ENCODE results near the gene CPNE8. TPM values are rescaled to one million over a fixed set of nuclear protein-coding genes. Genes with fewer than 3 reads are reported as not detected.

CPNE8 gene
- total and polyA plus RNA-seq, 10 of the 15 experiments (the other 5 are each of a cell fraction or from before 2014, with no cell fraction given): 11.3 to 38.4 (median 18.9) TPM

GRCh38 chr12:38895446-38895845 is 9.9 kb downstream of the CPNE8 start (continued):
- TF ChIP-seq CHD2 (IDR thresholded peaks at IDR 0.05; ENCODE audit: borderline replicate concordance, low read depth, low read length) (no peak), SKIL (IDR thresholded peaks at IDR 0.05; ENCODE audit: low read depth, poor library complexity, severe bottlenecking) (no peak)

- peaks cover 49% of the 10 kb centered on the region for H3K79me2 ChIP-seq (ENCODE audit: control insufficient read depth, insufficient read depth, low read length)
- no peak for DNase-seq (ENCODE audit: low read depth, low spot score)
- H3K4me2 ChIP-seq (ENCODE audit: control insufficient read depth, insufficient read depth): peak overlapping the region; percentile 40; the same call in 1 of the 2 replicates
- H3K27ac ChIP-seq (ENCODE audit: control insufficient read depth, insufficient read depth): peak overlapping the region; percentile 9; the same call in 1 of the 2 replicates
- CTCF ChIA-PET: interaction anchor here (1.0 to 5.7 kb wide), 3 partner anchors 10 to 13 kb away, joined by 3 to 32 read pairs (median 7); partner anchors contain the start of gene CPNE8
- no peak overlapping the region for H3K4me3 ChIP-seq
- H3K9me3 ChIP-seq (replicated peaks; ENCODE audit: control insufficient read depth, insufficient read depth, low read length): no peaks in the 10 kb centered on the region
- no peak overlapping the region for H2AFZ ChIP-seq (ENCODE audit: control insufficient read depth, low read depth, low read length)
- in situ Hi-C loops (cut with MboI): loop anchor here (25.0 kb wide), 3 partner anchors 106 to 719 kb away; partner anchors contain the start of genes ABCD2 and KIF21A
- BruUV-seq (replicated peaks): no TSS peak
- intact Hi-C loops (cut with micrococcal nuclease; ENCODE audit: unreplicated experiment): no loop called here
- SMC1A ChIA-PET (ENCODE audit: uncharacterized antibody, unreplicated experiment): interaction anchor here (0.8 to 4.7 kb wide), 8 partner anchors 10 to 561 kb away, joined by 3 to 66 read pairs (median 4); partner anchors contain the start of gene CPNE8
- H3K9ac ChIP-seq (ENCODE audit: control insufficient read depth, insufficient read depth, low read length): no peak overlapping the region
- FAIRE-seq: no peak
- no peaks in the 10 kb centered on the region for H3K27me3 ChIP-seq (replicated peaks in 1 of 2; ENCODE audit: control insufficient read depth in 2 of 2, insufficient read depth in 2 of 2, low read length in 1 of 2)
- RAD21 ChIA-PET (ENCODE audit: unreplicated experiment): interaction anchor here (1.0 to 6.2 kb wide), 4 partner anchors 8 to 18 kb away, joined by 3 to 78 read pairs (median 4); partner anchors contain the start of gene CPNE8
- H4K20me1 ChIP-seq (ENCODE audit: control insufficient read depth, insufficient read depth): no peaks in the 10 kb centered on the region
- H3K4me1 ChIP-seq (ENCODE audit: control insufficient read depth, insufficient read depth, low read length): no peaks in the 10 kb centered on the region
- no peak for ATAC-seq
- POLR2A ChIA-PET: interaction anchor here (1.2 to 4.5 kb wide), 2 partner anchors 12 to 121 kb away, joined by 3 to 36 read pairs; partner anchors contain the start of gene CPNE8
- no peaks in the 10 kb centered on the region for H3K36me3 ChIP-seq (ENCODE audit: control insufficient read depth in 2 of 2, insufficient read depth in 2 of 2, low read length in 1 of 2)
- TF ChIP-seq ZNF592 (IDR thresholded peaks at IDR 0.05) (peak; percentile 95), BACH1 (IDR thresholded peaks at IDR 0.05; ENCODE audit: borderline replicate concordance) (no peak), GATAD2B (conservative IDR thresholded peaks at IDR 0.05; ENCODE audit: low read depth) (no peak), ZNF687 (IDR thresholded peaks at IDR 0.05) (peak; percentile 76), CHD2 (IDR thresholded peaks at IDR 0.05; ENCODE audit: borderline replicate concordance, low read depth, low read length) (no peak)
Observed at GRCh38 chr12:38892976-38893375, 12.4 kb downstream of the CPNE8 start.
